HG02642 (cell line): ENCODE measurements around the gene URI1.
"Not testable (repeated sequence)": the region's sequence is repeated elsewhere in the genome, so short reads cannot be mapped to it uniquely, and the experiment has no call there.

ENCODE experiments used
- ATAC-seq: cut with Tn5 transposase; IDR thresholded peaks from one replicate; pipeline ENCODE4 v1.9.1; 2021; ENCODE audit warnings: mild to moderate bottlenecking; ENCODE audit not compliant: unreplicated experiment, poor library complexity

Gene URI1

GRCh38 chr19:29940971-29941585, 961 bp upstream of the URI1 start:
- no peak for ATAC-seq

GRCh38 chr19:29942404-29943261, 594 bp downstream of the URI1 start:
- peak; percentile 80 for ATAC-seq

- no peak for ATAC-seq
Measured at GRCh38 chr19:29943615-29944014, 1.6 kb downstream of the URI1 start.

GRCh38 chr19:29944390-29945012, 2.5 kb downstream of the URI1 start:
- no peak for ATAC-seq

GRCh38 chr19:29945017-29945416, 3.0 kb downstream of the URI1 start:
- no peak for ATAC-seq

GRCh38 chr19:29945433-29945832, 3.4 kb downstream of the URI1 start:
- no peak for ATAC-seq

- ATAC-seq: no peak
Measured at GRCh38 chr19:29946645-29947044, 4.6 kb downstream of the URI1 start.

GRCh38 chr19:29947871-29948270, 5.8 kb downstream of the URI1 start:
- ATAC-seq: no peak

- ATAC-seq: not testable (repeated sequence)
Measured at GRCh38 chr19:29948759-29949470, 6.9 kb downstream of the URI1 start.

GRCh38 chr19:29952177-29952576, 10.1 kb downstream of the URI1 start:
- no peak for ATAC-seq

GRCh38 chr19:29952646-29953045, 10.6 kb downstream of the URI1 start:
- no peak for ATAC-seq

- no peak for ATAC-seq
Measured at GRCh38 chr19:29953352-29954247, 11.6 kb downstream of the URI1 start.

GRCh38 chr19:29956855-29957254, 14.8 kb downstream of the URI1 start:
- no peak for ATAC-seq

- no peak for ATAC-seq
Measured at GRCh38 chr19:29961311-29961710, 19.3 kb downstream of the URI1 start.

- no peak for ATAC-seq
Measured at GRCh38 chr19:29962793-29963192, 20.8 kb downstream of the URI1 start.

- no peak for ATAC-seq
Measured at GRCh38 chr19:29963576-29963975, 21.5 kb downstream of the URI1 start.

- ATAC-seq: no peak
Measured at GRCh38 chr19:29964171-29964570, 22.1 kb downstream of the URI1 start.

GRCh38 chr19:29965492-29965891, 23.5 kb downstream of the URI1 start:
- no peak for ATAC-seq

- ATAC-seq: not testable (repeated sequence)
Measured at GRCh38 chr19:29966142-29966541, 24.1 kb downstream of the URI1 start.
